GM10266 (cell line): ENCODE data around the gene ACSS1.

Experiments
- DNase-seq: peaks from one replicate; pipeline ENCODE4 v3.0.0; 2012; ENCODE audit errors: extremely low spot score
- CTCF ChIP-seq: IDR thresholded peaks from 2 replicates; pipeline ENCODE4 v1.5.1; 2012; ENCODE audit warnings: mild to moderate bottlenecking, low read depth; ENCODE audit not compliant: control insufficient read depth, insufficient read depth; ENCODE audit errors: missing control alignments

The ACSS1 gene

GRCh38 chr20:25019381-25020155 is 38.4 kb downstream of the ACSS1 start:
- TF ChIP-seq CTCF = no peak
- no peak for DNase-seq

- DNase-seq = no peak
- no peak for TF ChIP-seq CTCF
These were observed 39.1 kb downstream of the ACSS1 start for GRCh38 chr20:25018841-25019240.

GRCh38 chr20:25018425-25018824 is 39.5 kb downstream of the ACSS1 start:
- TF ChIP-seq CTCF = no peak
- no peak for DNase-seq

GRCh38 chr20:25017257-25017803 is 40.6 kb downstream of the ACSS1 start:
- no peak for DNase-seq
- no peak for TF ChIP-seq CTCF

- DNase-seq = no peak
- no peak for TF ChIP-seq CTCF
These were observed 41.5 kb downstream of the ACSS1 start for GRCh38 chr20:25016471-25016870.

- TF ChIP-seq CTCF = no peak
These were observed 42.0 kb downstream of the ACSS1 start for GRCh38 chr20:25015986-25016385.

GRCh38 chr20:25014816-25015215 is 43.1 kb downstream of the ACSS1 start:
- no peak for DNase-seq
- no peak for TF ChIP-seq CTCF

More at GRCh38 chr20:25015986-25016385, 42.0 kb downstream of the ACSS1 start:
- DNase-seq = no peak
